Measurements from ENCODE around the gene SMTNL1.

Gene SMTNL1

DNA sequence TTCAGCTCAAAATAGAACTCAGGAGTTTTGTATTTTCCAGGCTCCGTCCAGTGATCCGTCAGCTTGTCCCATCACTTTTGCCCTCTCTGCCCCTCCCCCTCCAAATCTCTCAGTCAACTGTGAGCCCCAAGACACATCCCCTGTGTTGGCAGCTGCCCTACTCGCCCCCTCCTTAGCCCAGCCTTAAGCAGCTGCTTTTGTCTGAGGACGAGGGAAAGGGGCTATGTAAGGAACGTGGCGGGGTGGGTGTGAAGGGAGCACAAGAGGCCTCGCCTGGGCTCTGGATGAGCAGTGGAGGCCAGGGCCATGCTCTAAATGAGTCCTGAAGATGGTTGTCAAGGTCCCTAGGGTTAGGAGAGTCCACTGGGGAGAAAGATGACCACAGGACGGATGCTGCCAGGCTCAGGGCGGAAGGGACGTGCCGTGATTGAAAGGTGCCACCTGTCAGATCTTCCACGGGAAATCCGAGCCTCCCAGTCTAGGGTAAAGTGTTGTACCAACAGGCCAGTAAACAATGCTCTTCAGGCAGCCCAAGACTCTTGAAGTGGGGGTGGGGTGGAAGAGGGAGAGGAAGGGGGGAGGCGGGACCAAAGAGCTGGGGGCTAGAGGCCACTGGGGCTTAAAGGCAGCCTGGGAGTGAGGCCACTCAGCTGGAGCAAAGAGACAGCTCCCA is at the start of gene SMTNL1:
TSS of gene SMTNL1 (plus strand) at position 649 of the 673 bp plus-strand sequence. CDS start 5,048 bp downstream, outside the sequence.
- DNase-seq, result no peak

DNA sequence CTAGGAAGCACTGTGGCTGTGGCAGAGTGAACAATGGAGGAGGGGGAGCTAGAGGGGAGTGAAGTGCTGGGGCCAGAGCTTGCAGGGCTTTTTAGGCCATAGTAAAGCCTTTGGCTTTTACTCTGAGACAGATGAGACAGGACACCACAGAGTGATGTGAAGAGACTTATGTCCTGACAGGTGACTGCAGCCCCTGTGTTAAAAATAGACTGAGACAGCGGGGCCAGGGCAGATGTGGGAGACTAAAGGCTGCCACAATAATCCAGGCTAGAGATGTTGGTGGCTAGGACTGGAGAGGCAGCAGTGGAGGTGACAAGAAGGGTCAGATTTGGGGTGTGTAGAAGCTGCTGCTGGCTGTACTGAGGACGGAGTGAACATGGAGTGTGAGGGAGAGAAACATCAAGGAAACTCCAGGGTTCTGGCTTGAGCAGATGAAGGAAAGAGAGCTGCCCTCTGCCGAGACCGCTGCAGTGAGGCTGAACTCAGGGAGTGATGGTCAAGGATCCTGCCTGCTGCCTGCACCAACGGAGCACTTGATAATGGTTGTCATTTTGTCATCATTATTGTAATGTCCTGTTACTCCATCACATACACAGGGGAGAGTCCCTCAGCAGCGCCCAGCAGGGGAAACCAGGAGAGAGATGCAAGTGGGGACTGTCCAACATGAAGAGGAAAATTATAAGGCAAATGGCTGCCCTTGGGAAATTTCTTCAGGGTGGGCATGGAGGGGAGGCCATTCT is 49.3 kb upstream of the SMTNL1 start:
- no peak for DNase-seq

DNA sequence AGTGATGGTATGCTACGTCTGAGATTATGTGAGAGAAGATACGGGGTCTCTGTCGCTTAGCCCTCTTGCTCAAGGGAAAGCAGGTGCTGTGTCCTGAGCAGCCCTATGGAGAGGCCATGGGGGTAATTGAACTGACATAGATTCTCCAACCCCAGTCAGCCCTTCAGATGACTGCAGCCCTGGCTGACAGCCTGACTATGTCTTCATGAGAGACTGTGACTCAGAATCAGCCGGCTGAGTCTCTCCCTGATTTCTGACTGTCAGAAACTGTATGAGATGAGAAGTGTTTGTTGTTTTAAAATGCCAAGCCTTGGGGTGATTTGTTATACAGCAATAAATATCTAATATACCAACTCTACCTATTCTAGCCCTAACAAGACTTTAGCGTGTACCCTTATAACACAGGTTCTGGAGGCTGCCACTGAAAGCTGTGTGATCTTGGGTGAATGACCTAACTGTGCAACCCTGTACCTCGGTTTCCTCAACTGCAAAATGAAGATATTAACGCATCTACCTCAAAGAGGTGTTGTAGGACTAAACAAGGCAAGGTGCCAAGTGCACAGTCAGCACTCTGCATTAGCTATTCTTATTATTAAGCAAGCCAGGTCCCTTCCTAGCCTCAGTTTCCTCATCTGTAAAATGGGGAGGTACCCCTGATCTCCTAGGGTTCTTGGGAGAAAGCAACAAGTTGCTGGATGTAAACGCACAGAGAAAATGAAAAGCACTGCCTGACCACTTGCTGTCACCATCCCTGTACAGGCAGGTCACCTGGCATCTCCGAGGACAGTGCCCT is 46.7 kb upstream of the SMTNL1 start:
- DNase-seq, result no peak

- peak; percentile 79 for DNase-seq
These were observed 45.9 kb upstream of the SMTNL1 start for GRCh38 chr11:57491371-57492061.

- DNase-seq, result peak; percentile 85
These were observed 43.6 kb upstream of the SMTNL1 start for GRCh38 chr11:57493507-57494503.

DNA sequence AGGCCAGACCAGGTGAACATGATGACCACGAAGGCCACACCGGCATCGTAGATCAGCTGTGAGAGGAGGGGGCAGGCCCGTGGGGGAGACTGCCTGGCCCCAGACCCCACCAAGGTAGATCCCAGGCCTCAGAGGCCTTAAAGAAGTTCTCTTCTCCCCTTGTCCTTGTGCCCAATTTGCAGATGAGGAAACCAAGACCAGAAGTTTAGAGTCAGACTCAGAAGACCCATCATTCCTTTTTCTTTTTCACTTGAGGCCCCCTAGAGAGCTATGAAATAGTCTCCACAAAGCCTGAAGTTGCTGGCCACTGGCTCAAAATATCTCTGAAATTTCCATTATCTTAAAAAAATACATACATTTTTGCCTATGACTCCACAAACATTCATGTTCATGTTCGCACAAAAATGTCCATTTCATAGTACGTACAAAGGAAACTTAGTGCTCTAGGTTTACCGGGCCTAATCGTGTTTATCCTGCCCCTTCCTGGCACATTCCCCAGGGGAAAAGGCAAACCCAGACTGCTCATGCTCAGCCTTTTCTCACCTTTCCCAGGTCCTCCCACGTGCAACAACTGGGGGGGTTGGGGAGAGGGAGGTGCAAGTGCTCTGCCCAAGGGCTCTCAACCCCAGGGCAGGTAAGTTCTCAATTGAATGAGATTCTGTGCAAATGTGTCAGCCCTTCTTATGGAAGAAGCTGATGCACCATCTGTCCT is 41.1 kb upstream of the SMTNL1 start:
- no peak for DNase-seq

DNA sequence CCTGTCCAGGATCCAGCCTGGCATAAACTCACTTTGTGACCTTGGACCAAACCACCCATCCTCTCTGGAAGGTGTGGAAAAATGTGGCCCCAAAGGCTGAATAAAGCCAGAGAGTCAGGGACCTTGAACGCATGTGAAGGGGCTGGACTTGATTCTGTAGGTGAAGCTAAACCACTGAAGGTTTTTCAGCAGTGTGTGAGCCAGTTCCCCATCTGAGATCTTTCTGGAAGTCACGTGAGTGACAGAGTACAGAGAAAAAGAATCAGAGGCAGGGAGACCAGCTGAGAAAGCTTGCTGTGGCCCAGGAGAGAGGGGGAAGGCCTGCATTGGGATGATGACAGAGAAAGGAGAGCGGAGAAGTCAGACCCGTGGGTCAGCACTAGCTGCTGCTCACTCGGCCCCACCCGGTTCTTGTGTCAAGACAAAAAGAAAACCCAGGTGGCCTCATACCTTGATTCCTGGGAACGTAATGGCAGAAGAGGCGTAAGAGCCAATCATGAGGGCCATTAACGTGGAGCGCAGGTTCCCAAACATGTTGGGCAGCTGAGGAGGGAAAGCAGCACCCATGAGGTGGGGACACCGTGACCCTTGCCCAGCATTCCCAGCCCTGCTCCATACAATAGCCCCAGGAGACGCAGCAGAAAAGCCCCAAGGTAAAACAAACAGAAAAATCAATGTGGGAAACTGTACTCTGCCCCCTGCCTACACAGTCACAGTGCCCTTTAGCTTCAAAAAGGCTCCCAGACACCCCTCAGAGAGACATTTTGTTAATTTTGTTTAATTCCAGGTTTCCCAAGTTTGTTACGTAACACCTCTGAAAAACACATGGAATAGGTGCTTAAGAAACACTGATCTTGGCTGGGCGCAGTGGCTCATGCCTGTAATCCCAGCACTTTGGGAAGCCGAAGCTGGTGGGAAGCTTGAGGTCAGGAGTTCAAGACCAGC is 39.8 kb upstream of the SMTNL1 start:
- DNase-seq, result no peak

DNA sequence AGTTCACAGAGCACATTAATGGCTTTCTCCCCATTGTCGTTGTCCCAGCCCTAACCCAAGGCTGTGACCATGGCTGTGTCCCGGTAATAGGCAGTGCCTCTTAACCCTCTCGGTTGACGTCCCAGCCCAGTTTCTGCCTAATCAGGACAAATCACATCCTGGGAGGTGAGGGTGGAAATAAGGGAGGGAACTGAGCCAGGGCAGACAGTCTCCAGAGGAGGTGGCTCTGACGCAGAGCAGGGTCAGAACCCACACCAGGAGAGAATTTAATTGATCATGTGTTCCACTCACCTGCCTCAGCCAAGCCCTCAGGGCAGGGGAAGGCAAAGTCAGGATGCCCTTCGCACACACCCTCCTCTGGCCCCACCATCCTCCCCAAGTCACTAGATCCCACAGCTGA is 38.9 kb upstream of the SMTNL1 start:
- DNase-seq, result no peak

DNA sequence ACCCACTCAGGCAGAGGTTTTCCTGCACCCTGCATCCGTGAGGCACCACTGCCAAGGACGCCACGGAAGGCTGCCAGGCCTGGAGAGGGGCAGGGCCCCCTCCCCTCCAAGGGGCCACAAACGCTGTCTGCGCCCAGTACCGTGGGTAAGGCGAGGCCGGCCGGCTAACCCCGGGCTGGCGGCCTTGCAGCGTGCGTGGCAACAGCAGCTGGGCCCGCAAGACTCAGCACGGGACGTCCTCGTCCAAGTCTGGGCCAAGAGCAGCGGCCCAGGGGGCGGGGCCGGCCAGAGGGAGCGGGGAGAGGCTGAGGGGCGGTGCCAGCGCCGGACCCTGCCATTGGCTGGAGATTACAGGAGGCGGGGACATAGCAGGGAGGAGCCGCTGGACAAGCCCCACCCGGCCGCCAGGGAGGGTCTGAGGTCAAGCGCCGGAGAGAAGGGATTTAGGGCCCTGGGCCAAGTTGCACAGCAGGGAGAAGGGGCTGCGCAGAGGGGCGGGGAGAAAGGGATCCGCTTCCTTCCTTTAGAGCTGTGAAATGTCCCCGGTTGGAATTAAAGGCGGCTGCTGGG is 37.9 kb upstream of the SMTNL1 start:
- DNase-seq, result peak; percentile 72

DNA sequence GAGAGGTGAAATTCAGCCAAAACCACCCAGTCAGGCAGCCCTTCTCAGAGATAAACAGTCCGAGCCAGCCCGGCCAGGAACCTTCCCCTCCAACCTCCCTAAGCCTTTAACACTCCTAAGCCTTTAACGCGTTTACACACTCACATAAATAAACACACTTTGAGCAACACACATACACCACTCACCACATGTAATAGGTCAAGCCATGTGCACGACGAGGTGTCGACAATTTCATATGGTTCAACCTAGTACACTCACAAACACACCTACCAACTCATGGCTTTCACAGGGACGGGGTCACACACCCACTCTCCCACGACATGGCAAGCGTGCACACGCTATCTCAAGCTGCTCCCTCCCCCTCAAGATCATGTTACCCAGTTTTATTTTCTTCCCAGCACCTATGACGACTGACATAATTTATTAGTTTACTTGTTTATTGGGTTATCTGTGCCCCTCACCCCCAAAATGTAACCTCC is 37.4 kb upstream of the SMTNL1 start:
- DNase-seq, result no peak

DNA sequence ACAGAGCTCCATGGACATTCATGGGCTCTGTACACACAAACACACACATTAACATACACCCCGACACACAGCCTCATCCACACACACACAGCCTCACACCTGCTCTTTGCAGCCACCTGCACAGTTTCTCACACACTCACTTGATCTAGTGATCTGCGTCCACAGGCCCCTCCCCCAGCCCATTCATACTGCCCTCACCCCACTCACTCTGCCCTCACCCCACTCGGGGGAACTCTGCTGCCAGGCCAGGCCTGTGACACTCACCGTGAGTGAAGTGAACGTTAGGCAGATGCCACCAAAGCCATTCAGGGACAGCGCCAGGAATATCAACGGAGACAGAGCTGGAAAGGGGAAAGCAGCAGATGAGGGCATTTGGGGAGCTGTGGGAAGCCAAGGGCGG is 36.9 kb upstream of the SMTNL1 start:
- no peak for DNase-seq

GRCh38 chr11:57500926-57501325 is 36.5 kb upstream of the SMTNL1 start:
- no peak for DNase-seq

GRCh38 chr11:57501953-57502352 is 35.4 kb upstream of the SMTNL1 start:
- DNase-seq, result no peak

DNA sequence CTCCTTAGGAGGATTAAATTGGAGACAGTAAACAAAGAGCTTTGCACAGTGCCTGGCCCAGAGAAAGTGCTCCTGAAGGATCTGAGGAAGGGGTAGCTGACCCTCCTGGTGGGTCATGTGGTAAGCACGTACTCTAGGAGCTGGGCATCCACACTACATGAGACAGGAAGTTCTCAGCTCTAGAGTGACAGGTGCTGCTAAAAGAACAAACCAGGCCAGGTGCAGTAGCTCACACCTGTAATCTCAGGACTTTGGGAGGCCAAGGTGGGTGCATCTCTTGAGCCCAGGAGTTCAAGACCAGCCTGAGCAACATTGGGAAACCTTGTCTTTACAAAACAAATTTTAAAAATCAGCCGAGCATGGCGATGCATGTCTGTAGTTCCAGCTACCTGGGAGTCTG is 35.0 kb upstream of the SMTNL1 start:
- no peak for DNase-seq

- DNase-seq, result no peak
These were observed 34.5 kb upstream of the SMTNL1 start for GRCh38 chr11:57502870-57503269.

DNA sequence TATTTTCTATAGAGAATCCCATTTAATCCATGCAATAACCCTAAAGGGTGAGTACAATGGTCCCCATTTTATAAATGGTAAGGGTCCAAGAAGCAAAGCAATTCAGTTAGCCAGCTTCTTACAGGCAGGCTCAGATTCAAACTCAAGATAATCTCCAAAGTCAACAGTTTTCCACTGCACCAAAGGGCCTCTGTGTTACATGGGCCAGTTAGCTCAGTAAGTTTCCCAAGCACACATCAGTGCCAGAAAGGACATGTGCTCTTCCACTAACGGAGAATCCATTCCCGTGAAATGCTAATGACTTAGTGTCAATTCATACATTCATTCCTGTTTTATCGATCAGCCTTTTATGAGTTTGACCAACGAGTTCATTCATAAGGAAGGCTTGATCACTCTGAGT is 32.9 kb upstream of the SMTNL1 start:
- no peak for DNase-seq

GRCh38 chr11:57506522-57506921 is 30.9 kb upstream of the SMTNL1 start:
- DNase-seq, result no peak

DNA sequence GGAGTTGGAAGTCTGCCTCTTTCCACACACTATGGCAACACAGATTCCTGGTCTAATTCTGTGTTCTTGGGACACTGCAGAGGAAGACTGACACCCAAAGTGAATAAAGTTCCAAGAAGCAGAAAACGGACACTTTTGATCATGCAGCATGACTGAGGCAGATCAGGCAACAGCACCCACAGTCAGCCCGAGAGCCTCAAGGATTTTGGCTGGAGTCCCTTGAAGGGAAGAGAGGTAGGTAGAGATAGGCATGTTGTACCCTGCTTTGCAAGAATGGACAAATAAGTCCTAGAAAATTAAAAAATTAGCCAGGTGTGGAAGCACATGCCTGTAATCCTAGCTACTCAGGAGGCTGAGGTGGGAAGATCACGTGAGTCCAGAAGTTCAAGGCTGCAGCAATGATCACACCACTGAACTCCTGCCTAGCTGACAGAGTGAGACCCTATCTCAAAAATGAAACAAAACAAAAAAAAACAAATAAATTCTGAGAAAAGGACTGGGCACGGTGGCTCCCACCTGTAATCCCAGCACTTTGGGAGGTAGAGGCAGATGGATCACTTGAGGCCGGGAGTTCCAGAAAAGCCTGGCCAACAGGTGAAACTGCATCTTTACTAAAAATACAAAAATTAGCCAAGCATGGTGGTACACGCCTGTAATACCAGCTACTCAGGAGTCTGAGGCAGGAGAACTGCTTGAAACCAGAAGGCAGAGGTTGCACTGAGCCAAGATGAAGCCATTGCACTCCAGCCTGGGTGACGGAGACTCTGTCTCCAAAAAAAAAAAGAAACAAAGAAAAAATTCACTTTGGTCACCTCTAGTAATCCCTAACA is 28.8 kb upstream of the SMTNL1 start:
- no peak for DNase-seq

Measured in activated CD4-positive, alpha-beta T cell treated with anti-CD3 and anti-CD28 coated beads for 48 hours (primary cell).